Measurements from ENCODE around the gene EXOC3. TPM values are rescaled to one million over a fixed set of nuclear protein-coding genes. Genes with fewer than 3 reads are reported as not detected.

Gene EXOC3
- total RNA-seq, 2 donors from 2014 or later = 71.3 to 86.3 TPM

GRCh38 chr5:424301-425110 is 18.5 kb upstream of the EXOC3 start:
- ATAC-seq = no peak
- Mint-ChIP-seq H3K4me1 (no peaks in the 10 kb centered on the region), H3K27ac (no peak overlapping the region), H3K4me3 (no peak overlapping the region), H3K27me3 (peaks cover 20% of the 10 kb centered on the region), H3K36me3 (ENCODE audit: low read depth) (peaks cover 5% of the 10 kb centered on the region)
- no peak for DNase-seq
- no peaks in the 10 kb centered on the region for H3K9me3 ChIP-seq (ENCODE audit: control insufficient read depth, low read length, poor library complexity, severe bottlenecking)

- H3K27ac Mint-ChIP-seq = no peak overlapping the region
- DNase-seq = no peak
- ATAC-seq = no peak
Measured at GRCh38 chr5:425714-426113, 17.3 kb upstream of the EXOC3 start.

DNA sequence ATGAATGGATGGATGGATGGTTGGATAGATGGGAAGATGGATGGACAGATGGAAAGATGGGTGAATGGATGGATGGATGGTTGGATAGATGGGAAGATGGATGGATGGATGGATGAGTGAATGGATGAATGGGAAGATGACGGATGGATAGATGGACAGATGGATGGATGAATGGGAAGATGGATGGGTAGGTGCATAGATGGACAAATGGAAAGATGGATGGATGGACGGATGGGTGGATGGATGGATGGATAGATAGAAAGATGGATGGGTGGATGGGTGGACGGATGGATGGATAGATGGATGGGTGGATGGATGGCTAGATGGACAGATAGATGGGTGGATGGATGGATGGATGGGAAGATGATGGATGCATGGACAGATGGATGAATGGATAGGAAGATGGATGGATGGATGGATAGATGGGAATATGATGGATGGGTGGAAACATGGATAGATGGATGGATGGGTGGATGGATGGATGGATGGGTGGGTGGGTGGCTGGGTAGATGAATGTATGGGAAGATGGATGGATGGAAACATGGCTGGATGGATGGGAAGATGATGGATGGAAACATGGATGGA is 16.5 kb upstream of the EXOC3 start:
- no peak for ATAC-seq
- Mint-ChIP-seq H3K4me3 (no peak overlapping the region), H3K27me3 (peaks cover 31% of the 10 kb centered on the region), H3K27ac (no peak overlapping the region), H3K4me1 (no peaks in the 10 kb centered on the region), H3K36me3 (ENCODE audit: low read depth) (peaks cover 5% of the 10 kb centered on the region)
- no peak for DNase-seq
- H3K9me3 ChIP-seq (ENCODE audit: control insufficient read depth, low read length, poor library complexity, severe bottlenecking) = no peaks in the 10 kb centered on the region

More at GRCh38 chr5:425714-426113, 17.3 kb upstream of the EXOC3 start:
- no peaks in the 10 kb centered on the region for H3K9me3 ChIP-seq (ENCODE audit: control insufficient read depth, low read length, poor library complexity, severe bottlenecking)
- peaks cover 5% of the 10 kb centered on the region for H3K36me3 Mint-ChIP-seq (ENCODE audit: low read depth)
- peaks cover 31% of the 10 kb centered on the region for H3K27me3 Mint-ChIP-seq
- no peak overlapping the region for H3K4me3 Mint-ChIP-seq
- no peaks in the 10 kb centered on the region for H3K4me1 Mint-ChIP-seq

- H3K4me1 Mint-ChIP-seq = no peaks in the 10 kb centered on the region
Measured at GRCh38 chr5:427415-428087, 15.4 kb upstream of the EXOC3 start.

GRCh38 chr5:428219-428618 is 14.8 kb upstream of the EXOC3 start:
- Mint-ChIP-seq H3K36me3 (ENCODE audit: low read depth) (peaks cover 5% of the 10 kb centered on the region), H3K27me3 (peaks cover 42% of the 10 kb centered on the region), H3K27ac (no peak overlapping the region), H3K4me1 (no peaks in the 10 kb centered on the region), H3K4me3 (no peak overlapping the region)
- H3K9me3 ChIP-seq (ENCODE audit: control insufficient read depth, low read length, poor library complexity, severe bottlenecking) = no peaks in the 10 kb centered on the region
- ATAC-seq (no peak), DNase-seq (no peak)

More at GRCh38 chr5:427415-428087, 15.4 kb upstream of the EXOC3 start:
- no peak for ATAC-seq
- peaks cover 42% of the 10 kb centered on the region for H3K27me3 Mint-ChIP-seq
- H3K27ac Mint-ChIP-seq = no peak overlapping the region
- no peaks in the 10 kb centered on the region for H3K9me3 ChIP-seq (ENCODE audit: control insufficient read depth, low read length, poor library complexity, severe bottlenecking)
- no peak for DNase-seq
- peaks cover 5% of the 10 kb centered on the region for H3K36me3 Mint-ChIP-seq (ENCODE audit: low read depth)
- no peak overlapping the region for H3K4me3 Mint-ChIP-seq

GRCh38 chr5:428754-429452 is 14.1 kb upstream of the EXOC3 start:
- H3K36me3 Mint-ChIP-seq (ENCODE audit: low read depth) = peaks cover 5% of the 10 kb centered on the region
- H3K27ac Mint-ChIP-seq = no peak overlapping the region
- ATAC-seq (no peak), DNase-seq (peak in 1 of 3 donors; percentile 3)
- no peaks in the 10 kb centered on the region for H3K4me1 Mint-ChIP-seq
- no peaks in the 10 kb centered on the region for H3K9me3 ChIP-seq (ENCODE audit: control insufficient read depth, low read length, poor library complexity, severe bottlenecking)
- H3K4me3 Mint-ChIP-seq = no peak overlapping the region
- peaks cover 42% of the 10 kb centered on the region for H3K27me3 Mint-ChIP-seq

- no peak overlapping the region for H3K27ac Mint-ChIP-seq
- DNase-seq = peak in 1 of 3 donors; percentile 1
Measured at GRCh38 chr5:429453-430188, 13.4 kb upstream of the EXOC3 start.

GRCh38 chr5:430214-430925 is 12.6 kb upstream of the EXOC3 start:
- DNase-seq (no peak), ATAC-seq (no peak)
- H3K9me3 ChIP-seq (ENCODE audit: control insufficient read depth, low read length, poor library complexity, severe bottlenecking) = no peaks in the 10 kb centered on the region
- H3K36me3 Mint-ChIP-seq (ENCODE audit: low read depth) = peaks cover 5% of the 10 kb centered on the region
- H3K4me1 Mint-ChIP-seq = no peaks in the 10 kb centered on the region
- no peak overlapping the region for H3K27ac Mint-ChIP-seq
- H3K4me3 Mint-ChIP-seq = peak overlapping the region; percentile 72
- H3K27me3 Mint-ChIP-seq = peaks cover 51% of the 10 kb centered on the region

More at GRCh38 chr5:429453-430188, 13.4 kb upstream of the EXOC3 start:
- H3K27me3 Mint-ChIP-seq = peaks cover 44% of the 10 kb centered on the region
- H3K36me3 Mint-ChIP-seq (ENCODE audit: low read depth) = peaks cover 5% of the 10 kb centered on the region
- no peak for ATAC-seq
- H3K9me3 ChIP-seq (ENCODE audit: control insufficient read depth, low read length, poor library complexity, severe bottlenecking) = no peaks in the 10 kb centered on the region
- no peaks in the 10 kb centered on the region for H3K4me1 Mint-ChIP-seq
- H3K4me3 Mint-ChIP-seq = peak overlapping the region; percentile 72

- Mint-ChIP-seq H3K4me1 (no peaks in the 10 kb centered on the region), H3K36me3 (ENCODE audit: low read depth) (peaks cover 3% of the 10 kb centered on the region), H3K27me3 (peaks cover 51% of the 10 kb centered on the region), H3K27ac (no peak overlapping the region), H3K4me3 (no peak overlapping the region)
- no peak for DNase-seq
- no peaks in the 10 kb centered on the region for H3K9me3 ChIP-seq (ENCODE audit: control insufficient read depth, low read length, poor library complexity, severe bottlenecking)
- ATAC-seq = peak; percentile 74
Measured at GRCh38 chr5:431001-431710, 11.8 kb upstream of the EXOC3 start.

GRCh38 chr5:431711-432050 is 11.3 kb upstream of the EXOC3 start:
- no peaks in the 10 kb centered on the region for H3K4me1 Mint-ChIP-seq
- no peaks in the 10 kb centered on the region for H3K9me3 ChIP-seq (ENCODE audit: control insufficient read depth, low read length, poor library complexity, severe bottlenecking)
- ATAC-seq (no peak), DNase-seq (no peak)
- no peak overlapping the region for H3K27ac Mint-ChIP-seq
- H3K36me3 Mint-ChIP-seq (ENCODE audit: low read depth) = no peaks in the 10 kb centered on the region
- peaks cover 48% of the 10 kb centered on the region for H3K27me3 Mint-ChIP-seq
- H3K4me3 Mint-ChIP-seq = no peak overlapping the region

DNA sequence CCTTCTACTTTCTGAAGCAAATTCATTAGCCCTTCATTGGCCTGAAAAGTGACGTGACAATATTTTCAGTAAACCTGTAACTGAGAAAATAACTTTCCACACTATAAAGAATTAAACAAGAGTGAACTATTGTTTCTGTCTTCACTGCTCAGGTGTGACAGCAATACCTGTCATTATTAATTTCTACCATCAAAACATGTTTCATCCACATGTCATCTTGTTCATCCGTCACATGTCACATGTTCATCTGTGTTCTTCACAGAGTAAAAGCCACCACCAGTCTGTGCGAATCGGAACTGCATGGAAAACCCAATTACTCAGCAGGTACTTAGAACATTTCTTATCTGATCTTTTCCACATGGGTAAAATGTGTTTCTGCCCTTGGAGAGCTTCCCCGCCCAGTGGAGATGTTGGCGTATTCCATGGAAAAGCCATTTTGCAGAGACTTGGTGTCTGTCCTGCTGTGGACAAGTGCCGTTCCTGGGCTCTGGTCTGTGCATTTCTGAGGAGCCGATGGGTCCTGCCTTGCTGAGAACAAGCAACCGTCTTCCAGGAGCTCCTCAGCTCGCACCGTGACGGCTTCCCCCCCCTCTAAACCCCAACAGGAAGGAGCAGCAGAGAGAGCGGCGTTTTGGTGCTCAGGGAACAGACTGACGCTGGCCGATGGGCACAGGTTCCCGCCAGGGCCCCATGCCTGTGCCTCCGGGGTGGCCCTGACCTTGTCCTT is 10.6 kb upstream of the EXOC3 start:
- Mint-ChIP-seq H3K4me3 (no peak overlapping the region), H3K4me1 (no peaks in the 10 kb centered on the region), H3K27me3 (peaks cover 53% of the 10 kb centered on the region), H3K36me3 (ENCODE audit: low read depth) (no peaks in the 10 kb centered on the region), H3K27ac (no peak overlapping the region)
- no peak for ATAC-seq
- DNase-seq = no peak
- no peaks in the 10 kb centered on the region for H3K9me3 ChIP-seq (ENCODE audit: control insufficient read depth, low read length, poor library complexity, severe bottlenecking)

Measured in T-helper 17 cell (primary cell).